ENCODE measurements around the gene NINL.

GRCh38 chr20:25526446-25526845 lies 58.9 kb downstream of the NINL start:
- TF ChIP-seq EZH2phosphoT487 (IDR thresholded peaks at IDR 0.05; ENCODE audit: low read depth, severe bottlenecking, unreplicated experiment), result no peak
- TF ChIP-seq CTCF (IDR thresholded peaks at IDR 0.05; ENCODE audit: poor library complexity), result no peak
- no peak for TF ChIP-seq EZH2 (IDR thresholded peaks at IDR 0.05; ENCODE audit: borderline replicate concordance)
